ENCODE measurements around the gene VRK1.

The VRK1 gene

DNA sequence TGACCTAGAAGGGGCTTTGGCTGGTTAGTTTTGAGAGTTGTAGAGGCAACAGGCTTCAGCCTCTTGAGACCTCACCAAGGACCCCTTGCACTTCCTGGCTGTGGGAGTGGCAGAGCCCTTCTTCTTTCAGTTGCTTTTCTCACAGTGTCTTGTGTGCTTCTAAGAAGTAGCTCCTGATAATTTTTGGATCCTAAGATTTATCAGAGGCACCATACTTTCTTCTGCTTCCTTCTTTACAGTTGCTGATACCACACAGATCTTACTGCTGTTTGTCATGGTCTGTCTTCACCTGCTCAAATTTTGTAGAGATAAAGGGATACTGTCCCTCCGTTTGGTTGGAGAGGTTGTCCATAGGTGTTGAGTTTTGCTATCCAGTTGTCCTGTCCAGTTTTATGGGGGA is 33.8 kb downstream of the VRK1 start:
- no peaks in the 10 kb centered on the region for H3K36me3 ChIP-seq (ENCODE audit: control insufficient read depth, insufficient read depth, low read length)
- TF ChIP-seq, protein P1, sequence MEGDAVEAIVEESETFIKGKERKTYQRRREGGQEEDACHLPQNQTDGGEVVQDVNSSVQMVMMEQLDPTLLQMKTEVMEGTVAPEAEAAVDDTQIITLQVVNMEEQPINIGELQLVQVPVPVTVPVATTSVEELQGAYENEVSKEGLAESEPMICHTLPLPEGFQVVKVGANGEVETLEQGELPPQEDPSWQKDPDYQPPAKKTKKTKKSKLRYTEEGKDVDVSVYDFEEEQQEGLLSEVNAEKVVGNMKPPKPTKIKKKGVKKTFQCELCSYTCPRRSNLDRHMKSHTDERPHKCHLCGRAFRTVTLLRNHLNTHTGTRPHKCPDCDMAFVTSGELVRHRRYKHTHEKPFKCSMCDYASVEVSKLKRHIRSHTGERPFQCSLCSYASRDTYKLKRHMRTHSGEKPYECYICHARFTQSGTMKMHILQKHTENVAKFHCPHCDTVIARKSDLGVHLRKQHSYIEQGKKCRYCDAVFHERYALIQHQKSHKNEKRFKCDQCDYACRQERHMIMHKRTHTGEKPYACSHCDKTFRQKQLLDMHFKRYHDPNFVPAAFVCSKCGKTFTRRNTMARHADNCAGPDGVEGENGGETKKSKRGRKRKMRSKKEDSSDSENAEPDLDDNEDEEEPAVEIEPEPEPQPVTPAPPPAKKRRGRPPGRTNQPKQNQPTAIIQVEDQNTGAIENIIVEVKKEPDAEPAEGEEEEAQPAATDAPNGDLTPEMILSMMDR (IDR thresholded peaks at IDR 0.05) = no peak
- H2AFZ ChIP-seq = no peak overlapping the region
- H3K9ac ChIP-seq = no peak overlapping the region
- no peak overlapping the region for H3K4me2 ChIP-seq (ENCODE audit: low read length)
- no peaks in the 10 kb centered on the region for H3K4me1 ChIP-seq
- H3K9me3 ChIP-seq (ENCODE audit: control insufficient read depth, low read length) = no peaks in the 10 kb centered on the region
- H3K4me3 ChIP-seq (ENCODE audit: low read depth, low read length) = no peak overlapping the region
- no peaks in the 10 kb centered on the region for H3K79me2 ChIP-seq
- H3K27me3 ChIP-seq (ENCODE audit: control insufficient read depth, insufficient read depth, low read length) = no peaks in the 10 kb centered on the region
- H3K27ac ChIP-seq = no peak overlapping the region

DNA sequence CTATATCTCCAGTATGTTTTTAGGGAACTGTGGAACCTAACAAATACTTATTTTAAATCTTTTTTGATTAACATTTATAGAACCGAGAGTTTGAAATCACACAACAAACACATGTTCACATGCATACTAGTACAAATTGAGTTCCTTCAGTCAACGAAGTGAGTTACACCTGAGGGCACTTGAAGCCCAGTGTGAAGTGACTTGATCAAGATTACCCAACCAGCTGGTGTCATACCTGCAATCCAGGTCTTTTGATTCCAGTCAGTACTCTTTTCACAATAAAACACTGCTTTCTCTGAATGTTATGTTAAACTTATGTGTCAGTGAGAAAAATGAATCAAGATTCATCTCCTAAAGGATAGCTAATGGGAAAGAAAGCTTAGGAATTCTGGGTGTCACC is 35.2 kb downstream of the VRK1 start:
- H3K4me2 ChIP-seq (ENCODE audit: low read length) = no peak overlapping the region
- H3K27me3 ChIP-seq (ENCODE audit: control insufficient read depth, insufficient read depth, low read length) = no peaks in the 10 kb centered on the region
- no peaks in the 10 kb centered on the region for H3K4me1 ChIP-seq
- TF ChIP-seq, protein P1 (IDR thresholded peaks at IDR 0.05) = no peak
- no peaks in the 10 kb centered on the region for H3K79me2 ChIP-seq
- H3K4me3 ChIP-seq (ENCODE audit: low read depth, low read length) = no peak overlapping the region
- H3K9ac ChIP-seq = no peak overlapping the region
- no peaks in the 10 kb centered on the region for H3K9me3 ChIP-seq (ENCODE audit: control insufficient read depth, low read length)
- H2AFZ ChIP-seq = no peak overlapping the region
- no peak overlapping the region for H3K27ac ChIP-seq
- H3K36me3 ChIP-seq (ENCODE audit: control insufficient read depth, insufficient read depth, low read length) = no peaks in the 10 kb centered on the region

DNA sequence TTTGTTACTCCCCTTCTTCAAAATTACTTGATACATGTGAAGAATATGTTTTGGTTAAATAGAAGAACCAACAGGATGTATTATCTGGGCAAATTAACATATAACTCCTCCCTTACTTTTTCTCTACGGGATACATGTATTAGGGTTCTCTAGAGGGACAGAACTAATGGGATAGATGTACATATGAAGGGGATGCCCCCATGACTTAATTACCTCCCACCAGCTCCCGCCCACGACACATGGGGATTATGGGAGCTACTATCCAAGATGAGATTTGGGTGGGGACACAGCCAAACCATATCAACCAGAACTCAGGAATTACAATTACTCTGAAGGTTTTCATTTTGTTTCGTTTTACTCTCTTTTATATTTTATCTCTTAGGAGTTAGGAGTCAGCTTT is 41.3 kb downstream of the VRK1 start:
- TF ChIP-seq, protein P1 (IDR thresholded peaks at IDR 0.05) = no peak
- Histone ChIP-seq H3K9ac (no peak overlapping the region), H3K4me1 (no peaks in the 10 kb centered on the region), H2AFZ (no peak overlapping the region), H3K36me3 (ENCODE audit: control insufficient read depth, insufficient read depth, low read length) (no peaks in the 10 kb centered on the region), H3K27me3 (ENCODE audit: control insufficient read depth, insufficient read depth, low read length) (no peaks in the 10 kb centered on the region), H3K79me2 (no peaks in the 10 kb centered on the region), H3K4me2 (ENCODE audit: low read length) (no peak overlapping the region), H3K4me3 (ENCODE audit: low read depth, low read length) (no peak overlapping the region), H3K9me3 (ENCODE audit: control insufficient read depth, low read length) (no peaks in the 10 kb centered on the region), H3K27ac (no peak overlapping the region)

DNA sequence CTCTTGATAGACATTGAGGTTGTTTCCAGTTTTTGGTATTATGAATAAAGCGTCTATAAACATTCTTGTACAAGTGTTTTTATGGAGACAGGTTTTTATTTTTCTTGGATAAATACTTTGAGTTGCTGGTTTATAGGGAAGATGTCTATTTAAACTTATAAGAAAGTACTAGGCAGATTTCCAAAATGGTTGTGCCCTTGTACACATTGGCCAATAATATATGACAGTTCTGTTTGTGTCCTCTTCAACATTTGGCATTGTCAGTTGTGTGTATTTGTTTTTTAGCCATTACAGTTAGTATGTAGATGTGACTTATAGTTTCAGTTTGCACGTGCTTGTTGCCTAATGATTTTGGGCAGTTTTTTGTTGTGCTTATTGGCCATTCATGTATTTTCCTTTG is 42.1 kb downstream of the VRK1 start:
- Histone ChIP-seq H3K4me2 (ENCODE audit: low read length) (no peak overlapping the region), H3K79me2 (no peaks in the 10 kb centered on the region), H3K9ac (no peak overlapping the region), H3K36me3 (ENCODE audit: control insufficient read depth, insufficient read depth, low read length) (no peaks in the 10 kb centered on the region), H3K27ac (no peak overlapping the region), H2AFZ (no peak overlapping the region), H3K4me3 (ENCODE audit: low read depth, low read length) (no peak overlapping the region), H3K9me3 (ENCODE audit: control insufficient read depth, low read length) (no peaks in the 10 kb centered on the region), H3K27me3 (ENCODE audit: control insufficient read depth, insufficient read depth, low read length) (no peaks in the 10 kb centered on the region), H3K4me1 (no peaks in the 10 kb centered on the region)
- TF ChIP-seq, protein P1 (IDR thresholded peaks at IDR 0.05) = no peak

DNA sequence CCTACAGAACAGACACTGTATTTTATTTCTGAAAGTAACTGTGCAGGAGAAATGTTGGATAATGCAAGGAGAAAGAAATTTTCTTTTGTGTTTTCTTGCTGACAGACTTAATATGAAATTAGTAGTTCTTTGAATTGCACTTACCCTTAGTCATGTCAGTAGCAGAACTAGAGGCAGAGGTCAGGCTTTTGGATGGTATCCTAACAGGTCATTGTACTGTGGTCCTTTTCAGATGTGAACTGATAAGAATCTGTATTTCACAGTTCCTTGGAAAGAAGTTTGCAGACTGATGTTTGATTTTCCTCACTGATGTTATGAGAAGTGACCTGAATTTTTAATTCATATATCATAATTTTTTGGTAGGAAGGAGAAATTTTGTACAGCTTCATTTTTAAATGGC is 46.0 kb downstream of the VRK1 start:
- H3K27ac ChIP-seq = no peak overlapping the region

More for the DNA sequence above, 46.0 kb downstream of the VRK1 start:
- no peaks in the 10 kb centered on the region for H3K79me2 ChIP-seq
- H3K4me3 ChIP-seq (ENCODE audit: low read depth, low read length) = no peak overlapping the region
- TF ChIP-seq, protein P1 (IDR thresholded peaks at IDR 0.05) = no peak
- no peaks in the 10 kb centered on the region for H3K36me3 ChIP-seq (ENCODE audit: control insufficient read depth, insufficient read depth, low read length)
- H3K4me2 ChIP-seq (ENCODE audit: low read length) = no peak overlapping the region
- no peaks in the 10 kb centered on the region for H3K27me3 ChIP-seq (ENCODE audit: control insufficient read depth, insufficient read depth, low read length)
- H3K9me3 ChIP-seq (ENCODE audit: control insufficient read depth, low read length) = no peaks in the 10 kb centered on the region
- no peaks in the 10 kb centered on the region for H3K4me1 ChIP-seq
- H3K9ac ChIP-seq = no peak overlapping the region
- no peak overlapping the region for H2AFZ ChIP-seq

Measured in parathyroid adenoma (tissue), 2 donors.